Measurements from ENCODE around the gene CAPN11. TPM values are rescaled to one million over a fixed set of nuclear protein-coding genes. Genes with fewer than 3 reads are reported as not detected.

Gene CAPN11
- total RNA-seq, 1 donor from 2014 or later: 2.3 TPM

DNA sequence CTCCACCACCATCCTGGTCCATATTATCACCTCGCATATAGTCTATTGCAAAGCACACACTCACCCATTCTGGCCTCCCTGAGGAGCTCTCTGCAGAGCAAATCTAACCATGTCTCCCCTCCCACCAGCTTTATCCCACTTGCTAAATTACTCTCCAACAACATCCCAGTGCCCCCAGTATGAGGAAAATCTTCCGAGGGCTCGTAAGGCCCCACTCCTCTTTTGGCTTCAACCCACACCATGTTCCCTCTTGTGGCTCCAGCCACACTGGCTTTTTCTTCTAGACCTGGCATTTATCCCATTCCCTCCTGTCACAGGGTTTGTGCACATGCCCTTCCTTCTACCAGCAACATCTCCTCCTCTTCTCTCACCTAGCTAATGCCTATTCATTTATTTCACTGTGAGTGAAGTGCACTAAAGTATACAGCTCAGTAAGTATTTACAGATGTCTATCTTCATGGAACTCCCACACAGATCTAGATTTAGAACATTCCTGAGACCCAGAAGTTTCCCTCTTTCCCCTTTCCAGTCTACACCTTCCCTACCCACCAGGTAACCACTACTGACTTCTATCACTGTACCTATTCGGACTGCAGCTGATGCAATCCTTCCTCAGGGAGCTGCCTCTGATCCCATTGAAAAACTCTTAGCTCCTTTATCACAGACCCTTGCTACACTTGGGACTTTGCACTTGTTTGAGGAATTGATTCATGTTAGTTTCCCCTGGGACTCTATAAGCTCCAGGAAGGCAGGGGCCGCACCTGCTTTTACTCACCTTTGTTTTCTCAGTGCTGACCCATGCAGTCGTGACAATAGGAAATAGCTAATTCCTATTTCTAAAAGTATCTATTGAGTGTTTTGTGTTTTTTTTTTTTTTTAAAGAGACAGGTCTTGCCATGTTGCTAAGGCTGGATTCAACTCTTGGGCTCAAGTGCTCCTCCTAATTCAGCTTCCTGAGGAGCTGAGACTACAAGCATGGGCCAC is 46.9 kb upstream of the CAPN11 start:
- Mint-ChIP-seq H3K4me3 (ENCODE audit: unreplicated experiment) (peak overlapping the region; percentile 11), H3K27ac (ENCODE audit: unreplicated experiment) (no peak overlapping the region), H3K36me3 (ENCODE audit: low read depth, unreplicated experiment) (peaks cover 44% of the 10 kb centered on the region), H3K4me1 (ENCODE audit: unreplicated experiment) (no peaks in the 10 kb centered on the region), H3K9me3 (ENCODE audit: unreplicated experiment) (no peaks in the 10 kb centered on the region), H3K27me3 (ENCODE audit: unreplicated experiment) (peaks cover under 1% of the 10 kb centered on the region)
- TF ChIP-seq, protein P1, sequence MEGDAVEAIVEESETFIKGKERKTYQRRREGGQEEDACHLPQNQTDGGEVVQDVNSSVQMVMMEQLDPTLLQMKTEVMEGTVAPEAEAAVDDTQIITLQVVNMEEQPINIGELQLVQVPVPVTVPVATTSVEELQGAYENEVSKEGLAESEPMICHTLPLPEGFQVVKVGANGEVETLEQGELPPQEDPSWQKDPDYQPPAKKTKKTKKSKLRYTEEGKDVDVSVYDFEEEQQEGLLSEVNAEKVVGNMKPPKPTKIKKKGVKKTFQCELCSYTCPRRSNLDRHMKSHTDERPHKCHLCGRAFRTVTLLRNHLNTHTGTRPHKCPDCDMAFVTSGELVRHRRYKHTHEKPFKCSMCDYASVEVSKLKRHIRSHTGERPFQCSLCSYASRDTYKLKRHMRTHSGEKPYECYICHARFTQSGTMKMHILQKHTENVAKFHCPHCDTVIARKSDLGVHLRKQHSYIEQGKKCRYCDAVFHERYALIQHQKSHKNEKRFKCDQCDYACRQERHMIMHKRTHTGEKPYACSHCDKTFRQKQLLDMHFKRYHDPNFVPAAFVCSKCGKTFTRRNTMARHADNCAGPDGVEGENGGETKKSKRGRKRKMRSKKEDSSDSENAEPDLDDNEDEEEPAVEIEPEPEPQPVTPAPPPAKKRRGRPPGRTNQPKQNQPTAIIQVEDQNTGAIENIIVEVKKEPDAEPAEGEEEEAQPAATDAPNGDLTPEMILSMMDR (IDR thresholded peaks at IDR 0.05; ENCODE audit: unreplicated experiment): no peak
- no peak for DNase-seq (ENCODE audit: low spot score)

DNA sequence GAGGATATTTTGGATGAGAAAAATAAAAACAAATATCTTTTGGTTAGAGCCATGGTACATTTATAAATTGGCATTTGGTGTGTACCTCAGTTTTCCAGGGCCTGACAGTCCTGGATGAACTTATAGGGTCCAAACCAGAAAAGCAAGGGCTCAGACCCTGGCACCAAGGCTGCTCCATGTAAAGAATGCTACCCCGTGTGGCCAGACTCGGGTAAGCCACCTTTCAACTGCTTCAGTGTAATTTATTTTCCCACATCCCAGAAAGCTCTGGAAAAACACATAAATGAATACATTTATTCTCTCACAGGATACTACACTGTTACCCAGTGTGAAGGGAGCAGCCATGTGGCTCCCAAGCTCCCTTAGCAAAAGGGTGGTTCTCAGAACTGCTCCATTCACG is 45.2 kb upstream of the CAPN11 start:
- Mint-ChIP-seq H3K36me3 (ENCODE audit: low read depth, unreplicated experiment) (peaks cover 48% of the 10 kb centered on the region), H3K27ac (ENCODE audit: unreplicated experiment) (no peak overlapping the region), H3K27me3 (ENCODE audit: unreplicated experiment) (peaks cover 7% of the 10 kb centered on the region), H3K4me3 (ENCODE audit: unreplicated experiment) (no peak overlapping the region), H3K4me1 (ENCODE audit: unreplicated experiment) (no peaks in the 10 kb centered on the region), H3K9me3 (ENCODE audit: unreplicated experiment) (no peaks in the 10 kb centered on the region)
- TF ChIP-seq, protein P1 (IDR thresholded peaks at IDR 0.05; ENCODE audit: unreplicated experiment): peak; percentile 17
- DNase-seq (ENCODE audit: low spot score): no peak

DNA sequence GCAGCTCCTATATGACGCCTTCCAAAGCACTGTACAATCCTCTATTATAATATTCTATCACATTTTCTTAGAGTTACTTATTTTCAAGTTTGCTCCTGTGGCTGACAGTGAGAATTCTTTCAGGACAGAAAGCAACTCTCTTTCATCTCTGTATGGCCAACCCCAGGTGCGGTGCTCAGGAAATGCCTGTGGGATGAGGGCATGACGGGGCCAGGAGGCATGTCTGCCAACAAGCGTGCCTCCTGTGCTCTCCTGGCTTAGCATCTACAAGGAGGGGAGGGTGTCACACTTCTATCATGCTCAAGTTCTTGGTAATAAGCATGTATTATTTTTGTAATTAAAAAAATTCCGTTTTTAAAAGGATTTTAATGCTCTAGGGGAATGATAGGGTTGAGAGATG is 42.8 kb upstream of the CAPN11 start:
- no peak for DNase-seq (ENCODE audit: low spot score)

DNA sequence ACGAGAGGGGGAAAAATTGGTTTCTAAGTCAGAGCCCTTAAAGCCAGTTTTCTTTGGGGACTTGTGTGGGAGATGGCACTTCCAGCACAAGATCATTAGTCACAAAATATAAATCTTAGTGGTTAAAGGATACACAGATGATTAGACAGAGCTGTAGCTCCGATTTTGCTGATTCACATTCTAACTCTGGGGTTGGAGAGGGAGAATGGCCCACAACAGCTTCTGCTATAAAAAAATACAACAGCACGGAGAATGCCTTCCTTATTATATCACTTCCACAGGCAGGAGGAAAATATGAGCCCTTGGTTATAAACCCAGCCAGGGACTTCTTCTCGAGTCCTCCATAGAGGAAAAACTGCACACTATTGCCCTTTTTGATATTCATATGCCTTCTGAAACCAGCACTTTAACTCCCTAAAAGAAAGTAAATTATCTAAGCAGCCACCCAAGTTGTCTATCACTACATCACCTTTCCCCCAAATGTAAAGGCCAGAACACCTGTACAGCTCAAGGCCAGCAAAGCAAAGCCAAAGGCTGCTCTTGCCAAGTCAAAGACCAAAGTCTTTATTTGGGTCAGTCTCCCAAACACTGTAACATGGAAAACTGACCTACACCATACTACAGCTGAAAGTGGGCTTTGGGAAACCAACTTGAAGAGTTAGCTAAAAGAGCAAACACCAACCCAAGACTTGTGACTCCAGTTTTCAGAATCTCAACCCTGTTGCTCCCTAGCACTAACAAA is 41.8 kb upstream of the CAPN11 start:
- peaks cover 27% of the 10 kb centered on the region for H3K36me3 Mint-ChIP-seq (ENCODE audit: low read depth, unreplicated experiment)
- DNase-seq (ENCODE audit: low spot score): no peak
- peaks cover 5% of the 10 kb centered on the region for H3K4me1 Mint-ChIP-seq (ENCODE audit: unreplicated experiment)
- peaks cover 8% of the 10 kb centered on the region for H3K27me3 Mint-ChIP-seq (ENCODE audit: unreplicated experiment)
- TF ChIP-seq, protein P1 (IDR thresholded peaks at IDR 0.05; ENCODE audit: unreplicated experiment): no peak
- no peak overlapping the region for H3K4me3 Mint-ChIP-seq (ENCODE audit: unreplicated experiment)
- no peak overlapping the region for H3K27ac Mint-ChIP-seq (ENCODE audit: unreplicated experiment)
- no peaks in the 10 kb centered on the region for H3K9me3 Mint-ChIP-seq (ENCODE audit: unreplicated experiment)

More for the DNA sequence above, 42.8 kb upstream of the CAPN11 start:
- H3K27me3 Mint-ChIP-seq (ENCODE audit: unreplicated experiment): peaks cover 8% of the 10 kb centered on the region
- TF ChIP-seq, protein P1 (IDR thresholded peaks at IDR 0.05; ENCODE audit: unreplicated experiment): no peak
- no peaks in the 10 kb centered on the region for H3K9me3 Mint-ChIP-seq (ENCODE audit: unreplicated experiment)
- peaks cover 36% of the 10 kb centered on the region for H3K36me3 Mint-ChIP-seq (ENCODE audit: low read depth, unreplicated experiment)
- no peak overlapping the region for H3K27ac Mint-ChIP-seq (ENCODE audit: unreplicated experiment)
- H3K4me1 Mint-ChIP-seq (ENCODE audit: unreplicated experiment): peaks cover 5% of the 10 kb centered on the region
- H3K4me3 Mint-ChIP-seq (ENCODE audit: unreplicated experiment): peak overlapping the region; percentile 18

All from endothelial cell (in vitro differentiated cells).